Fibroblast of skin of right biceps (primary cell): ENCODE results near the gene ZNF579.
"Not testable (repeated sequence)": the region's sequence is repeated elsewhere in the genome, so short reads cannot be mapped to it uniquely, and the experiment has no call there.

Source experiments
- DNase-seq: peaks from one replicate; pipeline ENCODE4 v3.0.0-alpha.2; 2013

Gene ZNF579

GRCh38 chr19:55593096-55593772 lies 12.6 kb upstream of the ZNF579 start:
- DNase-seq, result no peak

- no peak for DNase-seq
These were observed 11.9 kb upstream of the ZNF579 start for GRCh38 chr19:55592391-55593090.

GRCh38 chr19:55591555-55591954 lies 10.9 kb upstream of the ZNF579 start:
- no peak for DNase-seq

GRCh38 chr19:55590617-55591016 lies 10.0 kb upstream of the ZNF579 start:
- DNase-seq, result no peak

GRCh38 chr19:55590109-55590508 lies 9.5 kb upstream of the ZNF579 start:
- DNase-seq, result no peak

- DNase-seq, result no peak
These were observed 8.1 kb upstream of the ZNF579 start for GRCh38 chr19:55588738-55589137.

GRCh38 chr19:55586976-55587668 lies 6.5 kb upstream of the ZNF579 start:
- DNase-seq, result peak; percentile 91

- DNase-seq, result peak; percentile 85
These were observed 5.2 kb upstream of the ZNF579 start for GRCh38 chr19:55585658-55586339.

GRCh38 chr19:55584871-55585270 lies 4.2 kb upstream of the ZNF579 start:
- no peak for DNase-seq

- DNase-seq, result not testable (repeated sequence)
These were observed 3.2 kb upstream of the ZNF579 start for GRCh38 chr19:55583897-55584296.

- not testable (repeated sequence) for DNase-seq
These were observed 1.6 kb upstream of the ZNF579 start for GRCh38 chr19:55582284-55582683.

- no peak for DNase-seq
These were observed 1.2 kb upstream of the ZNF579 start for GRCh38 chr19:55581823-55582223.

GRCh38 chr19:55581145-55581822 lies 636 bp upstream of the ZNF579 start:
- DNase-seq, result no peak

- DNase-seq, result peak; percentile 43
These were observed 654 bp downstream of the ZNF579 start for GRCh38 chr19:55579766-55580621.

GRCh38 chr19:55578761-55579747 lies 1.6 kb downstream of the ZNF579 start:
- no peak for DNase-seq

GRCh38 chr19:55578031-55578760 lies 2.5 kb downstream of the ZNF579 start:
- no peak for DNase-seq

- no peak for DNase-seq
These were observed 3.9 kb downstream of the ZNF579 start for GRCh38 chr19:55576746-55577145.

- DNase-seq, result not testable (repeated sequence)
These were observed 6.7 kb downstream of the ZNF579 start for GRCh38 chr19:55573929-55574328.

GRCh38 chr19:55569477-55569876 lies 11.2 kb downstream of the ZNF579 start:
- not testable (repeated sequence) for DNase-seq
